ENCODE results near the gene CPO.
"Not testable (repeated sequence)": the region's sequence is repeated elsewhere in the genome, so short reads cannot be mapped to it uniquely, and the experiment has no call there.

CPO gene, protein sequence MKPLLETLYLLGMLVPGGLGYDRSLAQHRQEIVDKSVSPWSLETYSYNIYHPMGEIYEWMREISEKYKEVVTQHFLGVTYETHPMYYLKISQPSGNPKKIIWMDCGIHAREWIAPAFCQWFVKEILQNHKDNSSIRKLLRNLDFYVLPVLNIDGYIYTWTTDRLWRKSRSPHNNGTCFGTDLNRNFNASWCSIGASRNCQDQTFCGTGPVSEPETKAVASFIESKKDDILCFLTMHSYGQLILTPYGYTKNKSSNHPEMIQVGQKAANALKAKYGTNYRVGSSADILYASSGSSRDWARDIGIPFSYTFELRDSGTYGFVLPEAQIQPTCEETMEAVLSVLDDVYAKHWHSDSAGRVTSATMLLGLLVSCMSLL

DNA sequence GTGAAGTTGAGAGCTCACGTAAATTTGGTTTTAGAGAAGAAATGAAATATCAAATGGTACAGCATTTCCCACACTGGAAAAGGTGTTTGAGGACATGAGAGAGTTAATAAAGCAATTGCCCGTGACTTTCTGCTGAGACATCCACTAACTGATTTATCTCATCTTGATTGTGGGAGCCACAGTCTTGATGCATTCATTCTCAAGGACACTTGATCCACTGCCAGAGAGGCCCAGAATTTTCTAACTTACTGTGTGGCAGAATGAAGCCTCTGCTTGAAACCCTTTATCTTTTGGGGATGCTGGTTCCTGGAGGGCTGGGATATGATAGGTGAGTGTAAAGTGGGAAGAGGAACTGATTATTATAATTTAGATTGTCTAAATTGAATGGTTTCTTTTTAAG is at the start of gene CPO:
Gene CPO, plus strand, starts transcription at position 179 of the 400 bp plus-strand sequence. Its CDS starts 82 bp downstream, at position 261.
- DNase-seq = no peak

DNA sequence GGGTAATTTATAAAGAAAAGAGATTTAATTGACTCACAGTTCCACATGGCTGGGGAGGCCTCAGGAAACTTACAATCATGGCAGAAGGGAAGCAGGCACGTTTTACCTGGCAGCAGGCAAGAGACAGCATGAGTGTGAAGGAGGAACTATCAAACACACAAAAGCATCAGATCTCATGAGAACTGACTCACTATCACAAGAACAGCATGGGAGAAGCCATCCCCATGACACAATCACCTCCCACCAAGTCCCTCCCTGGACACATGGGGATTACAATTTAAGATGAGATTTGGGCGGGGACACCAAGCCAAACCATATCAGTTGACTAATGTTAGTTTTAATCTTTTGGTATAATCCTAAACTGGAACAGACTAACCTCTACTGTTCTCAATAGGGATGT is 49.1 kb upstream of the CPO start:
- no peak for DNase-seq

DNA sequence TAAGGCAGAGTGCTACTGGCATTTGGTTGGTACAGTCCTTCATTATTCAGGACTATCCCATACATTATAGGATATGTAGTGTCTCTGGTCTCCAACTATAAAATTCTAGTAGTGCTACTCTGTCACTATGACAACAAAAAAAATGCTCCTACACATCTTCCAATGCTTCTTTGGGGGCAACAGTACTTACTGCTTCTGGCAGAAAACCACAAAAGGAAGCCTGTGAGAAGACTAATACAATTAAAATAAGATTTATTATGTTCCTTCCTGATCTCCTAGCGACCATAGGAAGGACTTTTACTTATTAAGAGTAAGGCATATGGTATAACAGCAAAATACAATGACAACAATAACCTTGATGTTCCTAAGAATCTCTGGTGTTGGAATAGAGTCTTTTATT is 48.4 kb upstream of the CPO start:
- DNase-seq = no peak

DNA sequence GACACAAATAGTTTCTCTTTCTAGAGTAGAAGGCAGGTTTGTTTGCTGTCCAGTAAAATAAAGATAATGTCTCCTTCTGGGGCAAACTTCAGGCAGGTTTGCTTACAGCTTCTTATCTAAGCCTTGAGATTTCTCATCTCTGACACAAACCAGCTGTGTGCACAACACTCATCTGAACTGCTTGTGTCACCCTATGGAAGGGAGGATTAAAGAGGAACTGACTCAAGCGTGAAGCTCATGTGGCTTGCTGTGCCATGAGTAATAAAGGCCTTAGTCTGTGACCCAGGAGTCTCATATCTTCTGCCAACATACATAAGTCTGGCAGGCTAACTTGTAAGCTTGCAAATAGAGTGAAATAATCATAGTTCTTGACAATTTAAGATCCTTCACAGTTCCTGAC is 24.2 kb upstream of the CPO start:
- no peak for DNase-seq

DNA sequence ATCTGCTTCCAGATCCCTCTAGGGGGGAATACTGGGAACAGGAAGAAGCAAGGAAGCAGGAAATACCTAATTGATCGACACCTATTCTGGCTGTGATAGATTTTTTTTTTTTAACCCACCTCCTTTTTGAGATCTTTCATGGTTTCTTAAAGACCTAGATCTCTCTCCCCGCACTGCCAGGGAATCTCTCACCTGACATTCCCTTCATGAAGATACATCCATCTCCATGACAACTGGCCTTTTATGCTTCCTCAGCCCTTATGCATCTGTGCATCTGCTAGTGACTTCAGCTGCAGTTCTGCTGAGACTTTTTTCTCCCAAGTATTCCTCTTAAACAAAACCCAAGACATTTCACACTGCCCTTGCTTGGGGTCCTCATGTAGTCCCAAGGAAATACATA is 21.1 kb upstream of the CPO start:
- DNase-seq = no peak

DNA sequence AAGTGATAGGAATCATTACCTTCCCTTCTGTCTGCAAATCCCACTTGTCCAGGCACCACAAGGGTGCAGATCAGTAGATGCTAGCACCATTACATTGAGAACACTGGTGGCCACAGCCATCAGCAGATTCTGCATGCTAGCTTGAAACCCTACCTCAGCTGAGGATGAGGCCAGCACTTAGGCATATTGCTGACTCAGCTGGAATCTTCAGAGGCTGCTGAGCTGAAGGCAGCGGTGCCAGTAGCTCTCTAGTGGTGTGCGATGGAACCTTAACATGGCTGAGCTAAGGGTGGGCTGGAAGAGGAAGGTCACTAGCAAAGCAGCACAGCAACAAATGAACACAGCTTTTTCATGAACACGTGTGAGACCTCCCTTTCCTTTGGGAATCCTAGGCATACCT is 19.0 kb upstream of the CPO start:
- DNase-seq = no peak

DNA sequence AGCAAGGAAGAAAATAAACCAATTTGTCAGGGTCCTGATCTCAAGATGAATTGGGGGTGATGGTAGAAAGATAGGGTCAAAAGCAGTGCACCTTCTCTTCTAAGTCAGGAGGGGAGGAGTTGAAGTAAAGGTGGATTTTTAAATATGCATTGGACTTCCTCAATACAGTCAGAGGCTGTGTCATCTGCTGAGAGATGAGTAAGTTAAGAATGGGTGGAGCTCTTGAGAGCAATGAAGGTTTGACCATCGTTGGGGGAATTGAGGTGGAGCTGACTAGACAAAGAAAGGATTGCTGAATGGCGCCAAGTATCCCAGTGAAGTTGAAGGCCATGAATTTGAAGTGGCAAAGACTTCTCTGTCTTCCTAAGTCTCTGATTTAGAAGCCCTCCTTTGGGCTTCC is 18.4 kb upstream of the CPO start:
- no peak for DNase-seq

DNA sequence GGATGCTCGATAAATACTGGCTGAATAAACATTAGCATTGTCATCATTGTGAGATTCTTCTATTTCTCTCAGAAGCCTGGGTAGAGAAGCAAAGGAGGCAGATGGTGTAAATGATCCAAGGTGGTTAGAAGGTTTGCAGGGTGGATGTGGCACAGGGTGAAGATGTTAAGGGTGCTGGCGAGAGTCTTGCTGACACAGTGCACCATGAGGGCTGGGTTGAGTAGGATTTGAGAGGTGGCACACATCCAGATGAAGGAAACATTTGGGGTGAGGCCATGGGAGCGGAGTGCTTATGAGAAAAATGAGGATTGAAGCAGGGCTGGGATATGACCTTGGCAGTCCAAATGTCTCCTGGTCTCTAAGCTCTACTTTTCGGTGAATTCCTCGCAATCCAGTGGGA is 17.8 kb upstream of the CPO start:
- DNase-seq = no peak

DNA sequence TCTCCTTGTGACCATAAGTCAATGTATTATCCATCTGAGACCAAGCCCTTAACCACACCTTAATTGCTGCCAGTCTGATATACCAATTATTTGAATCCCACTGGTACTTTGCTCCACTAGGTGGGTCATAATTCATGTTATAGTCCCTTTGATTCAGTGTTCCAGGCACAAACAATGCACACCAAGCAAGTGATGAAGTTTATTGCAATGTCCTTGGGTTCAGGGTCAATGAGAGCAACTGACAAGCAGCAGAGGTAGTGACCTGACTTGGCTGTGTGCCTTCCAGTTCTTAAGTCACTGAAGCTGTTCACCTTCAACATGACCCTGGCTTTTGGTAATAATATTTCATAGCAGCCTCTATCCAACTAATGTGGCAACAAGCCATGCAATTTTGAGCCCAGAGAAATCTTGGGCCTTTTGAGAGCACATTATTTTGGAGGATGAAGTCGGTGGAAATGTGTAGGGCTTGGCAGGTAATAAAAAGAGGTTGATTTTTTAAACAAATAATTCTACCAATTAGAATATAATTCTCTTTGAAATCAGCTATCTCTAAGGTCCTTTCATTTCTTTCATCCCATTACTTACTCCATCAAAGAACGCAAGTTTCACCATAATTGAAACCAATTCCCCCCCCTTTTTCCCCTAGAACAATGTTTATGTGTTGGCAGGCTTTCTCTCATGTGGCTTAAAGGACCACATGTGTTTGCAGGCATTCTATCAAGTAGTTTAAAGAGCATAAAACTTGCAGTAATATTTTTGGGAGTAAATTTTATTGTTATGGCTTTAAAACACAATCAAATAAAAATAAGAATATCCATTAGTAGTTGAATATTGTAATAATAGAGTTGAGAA is 3.1 kb upstream of the CPO start:
- DNase-seq = no peak

DNA sequence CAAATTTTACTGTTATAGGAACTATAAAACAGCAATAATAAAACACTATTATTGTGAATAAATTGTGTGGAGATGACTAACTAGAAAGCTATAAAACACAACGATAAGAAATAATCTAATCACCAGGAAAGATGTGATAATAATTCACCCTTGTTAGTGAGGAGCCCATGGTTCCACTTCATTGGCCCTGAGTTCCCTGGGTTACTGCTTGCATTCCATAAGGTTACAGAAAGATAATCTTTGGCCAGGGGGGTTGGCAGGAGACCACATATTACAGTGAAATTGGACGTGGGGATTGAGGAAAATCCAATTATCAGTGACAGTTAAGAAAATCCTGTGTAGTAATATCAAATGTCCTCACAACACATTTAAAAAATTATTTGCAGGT is 2.5 kb upstream of the CPO start:
- DNase-seq = no peak

DNA sequence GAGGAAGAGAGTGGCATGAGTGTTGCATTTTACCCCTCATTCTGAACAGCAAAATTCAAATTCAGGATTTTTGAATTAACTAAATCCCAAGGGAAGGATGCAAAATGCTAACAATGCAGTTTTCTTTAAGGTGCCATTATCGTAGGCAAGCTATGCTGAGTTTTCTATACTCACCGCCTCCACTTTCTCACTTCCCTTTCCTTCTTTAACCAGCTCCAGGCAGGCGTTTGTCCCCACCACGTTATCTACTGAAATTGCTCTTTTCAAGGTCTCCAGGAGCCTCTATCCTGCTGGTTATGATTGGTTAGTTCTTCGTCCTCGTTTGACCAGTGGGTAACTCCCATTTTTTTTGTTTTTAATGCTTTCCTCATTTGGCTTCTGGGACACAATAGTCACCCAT is 1.8 kb upstream of the CPO start:
- DNase-seq = no peak

DNA sequence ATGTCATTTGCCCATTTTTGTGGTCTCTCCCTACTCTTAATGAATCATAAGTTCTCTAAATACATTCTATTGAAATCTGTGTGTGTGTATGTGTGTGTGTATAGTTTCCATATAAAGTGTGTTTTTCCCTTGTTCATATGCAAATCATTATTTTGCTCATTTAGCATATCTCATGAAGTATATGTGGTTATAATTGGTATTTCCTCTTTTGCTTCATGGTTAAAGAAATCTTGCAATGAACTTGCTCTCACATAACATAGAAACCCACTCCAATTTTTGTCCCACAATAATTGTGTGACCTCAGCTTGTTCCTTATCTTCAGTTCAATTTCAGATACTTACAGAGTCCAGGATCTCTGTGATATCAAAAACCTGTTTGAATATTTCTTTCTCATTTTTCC is 1.2 kb downstream of the CPO start:
- DNase-seq = no peak

DNA sequence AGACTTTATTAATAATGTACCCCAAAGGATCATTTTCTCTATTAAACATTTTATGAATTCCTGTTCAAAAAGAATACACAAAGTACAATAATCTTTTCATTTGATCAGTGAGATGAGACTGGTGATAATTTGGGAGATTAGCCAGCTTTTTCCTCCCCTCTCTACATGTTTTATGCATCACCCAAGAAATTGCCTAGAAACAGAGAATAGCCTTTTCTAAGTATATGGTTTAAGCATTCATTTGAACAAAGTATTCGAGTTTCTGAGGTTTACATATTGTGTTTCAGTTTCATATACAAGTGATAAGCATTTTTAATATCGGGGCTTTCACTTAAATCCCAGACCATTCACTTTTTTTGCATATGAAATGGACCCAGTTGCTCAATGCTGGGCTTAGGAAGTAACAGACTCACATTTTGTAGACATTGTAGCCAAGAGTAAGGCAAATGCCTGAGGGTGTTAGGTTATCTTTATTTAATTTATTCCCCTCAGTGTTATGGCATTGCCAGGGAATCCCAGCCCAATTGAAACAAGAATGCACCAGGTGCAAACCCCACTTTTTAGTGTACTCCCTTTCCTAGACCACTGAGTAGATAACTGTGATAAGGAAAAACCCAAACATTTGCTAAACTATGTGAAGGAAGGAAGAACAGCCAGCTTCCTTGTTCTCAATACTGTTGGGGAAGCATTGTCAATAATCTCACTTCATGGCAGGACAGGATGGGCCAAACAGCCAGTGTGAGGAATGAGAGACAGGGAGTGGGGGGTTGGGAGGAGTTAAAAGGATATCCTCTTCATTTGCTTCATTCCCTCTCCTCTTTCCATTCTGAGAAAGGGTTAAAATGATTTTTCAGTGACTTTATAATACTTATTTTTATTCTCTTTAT is 3.5 kb downstream of the CPO start:
- DNase-seq = no peak

DNA sequence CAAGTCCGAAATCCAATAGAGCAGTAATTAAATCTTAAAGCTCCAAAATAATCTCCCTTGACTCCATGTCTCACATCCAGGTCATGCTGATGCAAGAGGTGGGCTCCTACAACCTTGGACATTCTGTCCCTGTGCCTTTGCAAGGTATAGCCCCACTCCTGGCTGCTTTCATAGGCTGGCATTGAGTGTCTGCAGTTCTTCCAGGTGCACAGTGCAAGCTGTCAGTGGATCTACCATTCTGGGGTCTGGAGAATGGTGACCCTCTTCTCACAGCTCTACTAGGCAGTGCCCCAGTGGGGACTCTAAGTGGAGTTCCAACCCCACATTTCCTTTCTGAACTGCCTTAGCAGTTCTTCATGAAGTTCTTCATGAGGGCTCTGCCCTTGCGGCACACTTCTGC is 14.1 kb downstream of the CPO start:
- not testable (repeated sequence) for DNase-seq

DNA sequence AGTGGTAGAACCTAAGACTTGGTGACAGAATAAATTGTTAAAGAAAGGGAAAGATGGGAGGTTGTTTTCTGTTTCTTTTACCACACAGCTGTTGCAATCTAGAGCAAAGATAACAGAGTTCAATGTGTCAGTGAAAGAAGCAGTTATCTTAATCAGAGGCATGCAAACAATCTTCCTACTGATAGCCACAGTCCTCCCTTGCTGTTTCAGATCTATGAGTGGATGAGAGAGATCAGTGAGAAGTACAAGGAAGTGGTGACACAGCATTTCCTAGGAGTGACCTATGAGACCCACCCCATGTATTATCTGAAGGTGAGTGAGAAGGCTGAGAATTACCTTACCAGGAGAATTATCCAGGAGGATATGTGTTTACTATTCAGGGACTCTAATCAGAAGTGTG is 15.9 kb downstream of the CPO start:
- no peak for DNase-seq

DNA sequence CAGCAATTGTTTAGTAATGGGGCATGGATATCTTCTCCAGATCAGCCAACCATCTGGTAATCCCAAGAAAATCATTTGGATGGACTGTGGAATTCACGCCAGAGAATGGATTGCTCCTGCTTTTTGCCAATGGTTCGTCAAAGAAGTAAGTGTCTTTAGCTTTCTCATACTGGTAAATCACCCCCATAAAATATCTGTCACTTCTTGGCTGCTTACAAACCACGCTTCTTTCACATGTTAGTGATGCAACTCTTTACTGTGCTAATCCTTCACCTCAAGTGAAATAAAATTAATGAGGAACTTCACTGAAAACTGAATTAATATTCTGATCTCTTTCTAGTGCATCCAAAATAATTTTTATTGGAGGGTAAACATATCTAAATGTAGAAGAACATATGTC is 18.9 kb downstream of the CPO start:
- DNase-seq = no peak

DNA sequence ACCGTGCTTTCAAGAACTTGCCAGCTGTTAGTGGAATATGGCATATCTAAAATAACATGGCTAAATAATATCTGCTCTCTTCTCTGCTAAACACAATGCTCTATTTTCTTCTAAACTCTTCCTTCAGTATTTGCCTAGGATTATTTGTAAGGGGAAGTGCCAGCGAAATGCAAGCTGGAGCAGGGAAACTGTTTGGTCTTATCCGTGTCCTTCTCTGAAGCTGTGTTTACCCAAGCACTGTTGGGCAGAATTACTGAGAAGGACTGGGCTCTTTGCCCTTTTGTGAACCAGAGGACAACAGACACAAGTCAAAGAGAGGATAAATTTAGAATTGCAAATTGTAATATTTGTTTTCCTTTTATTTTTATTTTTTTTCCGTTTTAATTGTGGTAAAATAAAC is 23.6 kb downstream of the CPO start:
- DNase-seq = no peak

DNA sequence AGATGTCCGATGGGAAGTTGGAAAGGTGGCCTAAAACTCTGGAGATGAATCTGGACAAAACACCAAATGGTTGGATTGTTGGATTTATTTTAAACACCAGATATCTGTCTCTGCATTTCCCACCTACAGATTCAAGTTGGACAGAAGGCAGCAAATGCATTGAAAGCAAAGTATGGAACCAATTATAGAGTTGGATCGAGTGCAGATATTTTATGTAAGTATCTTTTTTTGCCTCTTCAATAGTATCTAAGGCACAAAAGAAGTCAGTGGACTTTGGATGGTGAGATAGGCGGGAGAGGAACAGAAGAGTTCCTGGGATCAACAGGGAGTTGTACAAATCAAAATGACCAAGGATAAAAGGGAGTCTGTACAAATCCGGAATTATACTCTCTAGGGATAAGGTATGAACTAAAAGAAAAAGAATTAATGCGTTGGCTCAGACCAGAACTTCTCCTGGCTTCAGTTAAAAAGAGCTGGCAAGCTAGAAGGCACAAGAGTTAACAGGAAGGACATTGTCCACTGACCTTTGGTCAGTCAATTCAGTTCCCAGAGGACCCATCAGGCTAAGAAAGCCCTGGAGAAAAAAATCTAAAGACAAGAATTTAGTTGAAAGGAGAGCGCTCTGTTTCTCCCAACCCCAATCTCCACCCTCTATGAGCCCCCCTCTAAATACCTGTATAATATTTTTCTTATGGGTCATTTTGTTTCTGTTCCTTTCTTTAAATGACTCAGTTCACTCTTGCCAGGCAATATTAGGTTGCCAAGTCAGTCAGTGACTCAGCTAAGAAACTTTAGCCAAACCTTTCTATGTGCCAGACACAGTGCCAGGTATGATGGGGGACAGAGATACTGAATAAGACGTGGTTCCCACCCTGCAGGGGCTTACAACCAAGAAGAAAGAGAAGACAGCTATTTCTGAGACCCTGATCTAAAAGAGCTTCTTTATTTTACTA is 29.1 kb downstream of the CPO start:
- no peak for DNase-seq

DNA sequence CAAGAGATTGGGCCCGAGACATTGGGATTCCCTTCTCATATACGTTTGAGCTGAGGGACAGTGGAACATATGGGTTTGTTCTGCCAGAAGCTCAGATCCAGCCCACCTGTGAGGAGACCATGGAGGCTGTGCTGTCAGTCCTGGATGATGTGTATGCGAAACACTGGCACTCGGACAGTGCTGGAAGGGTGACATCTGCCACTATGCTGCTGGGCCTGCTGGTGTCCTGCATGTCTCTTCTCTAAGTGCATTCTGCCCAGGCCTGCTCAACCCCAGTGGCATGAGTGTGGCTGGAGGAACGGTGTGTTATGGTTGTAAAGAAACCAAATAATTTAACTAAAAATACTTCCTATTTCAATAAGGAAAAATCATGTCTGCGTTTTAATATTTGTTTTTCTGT is 29.9 kb downstream of the CPO start:
- DNase-seq = no peak

DNA sequence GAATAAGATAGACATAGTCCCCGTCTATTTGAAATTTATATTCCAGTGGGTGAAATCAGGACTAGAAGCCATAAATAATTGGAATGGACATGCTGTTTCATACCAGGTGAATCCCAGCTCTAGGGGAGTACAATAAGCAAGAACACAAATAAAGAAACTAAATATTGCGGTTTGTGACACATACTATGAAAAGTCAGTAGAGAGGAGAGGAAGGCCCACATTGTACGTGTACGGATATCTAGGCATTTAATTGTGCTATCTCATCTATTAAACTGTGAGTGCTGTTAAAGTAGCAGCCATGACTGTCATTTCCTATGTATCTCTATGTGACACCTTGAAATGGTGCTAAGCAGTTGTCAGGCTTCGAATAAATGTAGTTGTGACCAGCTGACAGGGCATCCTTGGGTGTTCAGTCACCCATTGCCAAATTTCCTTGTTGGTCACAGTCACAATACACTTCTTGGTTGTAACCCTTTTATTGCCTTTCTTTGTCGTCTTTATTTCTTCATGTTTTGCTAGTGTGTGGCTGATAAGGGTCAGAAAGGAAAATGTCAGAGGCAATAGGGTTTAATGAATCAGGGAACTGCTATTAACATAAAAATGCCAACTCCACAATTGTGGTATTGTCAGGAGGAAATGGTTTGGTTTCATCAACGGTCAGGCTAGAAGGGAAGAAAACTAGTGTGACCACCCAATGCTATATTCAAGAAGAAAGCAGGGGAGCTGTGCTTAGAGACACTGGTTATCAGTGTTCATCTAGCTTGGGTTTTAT is 31.5 kb downstream of the CPO start:
- DNase-seq = no peak

DNA sequence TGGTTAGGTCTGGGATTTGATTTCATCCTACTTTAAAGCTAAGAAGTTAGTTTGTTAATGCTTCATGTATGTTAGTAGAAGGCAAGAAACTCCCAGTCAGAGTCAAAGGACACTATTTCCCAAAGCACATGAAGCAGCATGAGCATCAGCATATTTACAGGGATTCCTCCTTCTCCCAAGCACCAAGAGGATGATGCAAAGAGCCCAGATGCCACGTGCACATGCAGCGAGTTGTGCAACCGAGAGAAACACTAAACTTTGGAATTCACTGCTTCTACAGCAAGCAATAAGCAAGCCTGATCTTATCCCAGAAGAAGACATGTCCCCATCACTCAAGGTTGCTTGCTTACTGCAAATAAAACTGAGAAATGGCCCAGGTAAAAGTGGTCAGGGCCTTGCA is 32.5 kb downstream of the CPO start:
- no peak for DNase-seq

Data from activated CD4-positive, CD25-positive, alpha-beta regulatory T cell treated with anti-CD3 and anti-CD28 coated beads, Interleukin-2, amount 50 U/mL, for 72 hours (primary cell).